CD14-positive monocyte (primary cell): ENCODE results near the gene HCN3. TPM values are rescaled to one million over a fixed set of nuclear protein-coding genes. Genes with fewer than 3 reads are reported as not detected.

Experiments used
- DNase-seq, 3 donors: peaks; one replicate each; pipeline ENCODE4 v3.0.0-alpha.2; 2011 to 2022
- H2AFZ ChIP-seq: 2 replicates; pipeline ENCODE4 v1.6.0; 2012; ENCODE audit warnings: mild to moderate bottlenecking, low read depth, low read length, inconsistent platforms; ENCODE audit not compliant: insufficient read depth, poor library complexity, severe bottlenecking
- H3K27ac ChIP-seq, 2 donors: 1 replicate in 1 of 2; 2 replicates in 1 of 2; pipeline ENCODE4 v1.5.1; 2012 to 2013; ENCODE audit warnings: low read length in 2 of 2, control low read depth in 1 of 2, inconsistent platforms in 1 of 2, low read depth in 1 of 2, mild to moderate bottlenecking in 1 of 2
- H3K27me3 ChIP-seq, 2 donors: one replicate each; pipeline versions ENCODE4 v1.6.0 to v1.6.1; 2011 to 2013; ENCODE audit warnings: low read length in 2 of 2; ENCODE audit not compliant: control insufficient read depth in 2 of 2, insufficient read depth in 2 of 2
- H3K36me3 ChIP-seq, 2 donors: replicated peaks in 1 of 2; 1 replicate in 1 of 2; 2 replicates in 1 of 2; pipeline versions ENCODE4 v1.5.1 to v1.6.1; 2012 to 2013; ENCODE audit warnings: low read length in 2 of 2, control low read depth in 1 of 2, inconsistent platforms in 1 of 2, mild to moderate bottlenecking in 1 of 2; ENCODE audit not compliant: insufficient read depth in 2 of 2, control insufficient read depth in 1 of 2
- H3K4me1 ChIP-seq, 2 donors: 1 replicate in 1 of 2; 2 replicates in 1 of 2; pipeline versions ENCODE4 v1.5.1 to v1.6.1; 2012 to 2013; ENCODE audit warnings: low read length in 2 of 2, control low read depth in 1 of 2, inconsistent platforms in 1 of 2, mild to moderate bottlenecking in 1 of 2, moderate library complexity in 1 of 2; ENCODE audit not compliant: insufficient read depth in 2 of 2, control insufficient read depth in 1 of 2
- H3K4me2 ChIP-seq: replicated peaks from 2 replicates; pipeline ENCODE3; 2012; ENCODE audit warnings: low read length, moderate library complexity, mild to moderate bottlenecking; ENCODE audit not compliant: poor library complexity, severe bottlenecking; ENCODE audit errors: extremely low read depth
- H3K4me3 ChIP-seq, 3 experiments: fragments of 200-600 bp in 1 of 3; sonication (generic) in 1 of 3; replicated peaks in 1 of 3; 1 replicate in 2 of 3; 2 replicates in 1 of 3; pipeline ENCODE4 v1.5.1; 2011 to 2013; ENCODE audit warnings: low read length in 3 of 3, mild to moderate bottlenecking in 3 of 3, control low read depth in 2 of 3, low read depth in 2 of 3, inconsistent platforms in 1 of 3, moderate library complexity in 1 of 3
- H3K79me2 ChIP-seq: 2 replicates; pipeline ENCODE4 v1.6.0; 2012; ENCODE audit warnings: mild to moderate bottlenecking, control low read depth, inconsistent platforms, low read length, moderate library complexity; ENCODE audit not compliant: insufficient read depth
- H3K9ac ChIP-seq: 2 replicates; pipeline ENCODE4 v1.6.0; 2017; ENCODE audit warnings: low read length, mild to moderate bottlenecking; ENCODE audit not compliant: insufficient read depth, poor library complexity, severe bottlenecking
- H3K9me3 ChIP-seq, 2 donors: replicated peaks in 1 of 2; 1 replicate in 1 of 2; 2 replicates in 1 of 2; pipeline versions ENCODE4 v1.5.1 to v1.6.1; 2012 to 2013; ENCODE audit warnings: low read length in 2 of 2, control low read depth in 1 of 2; ENCODE audit not compliant: control insufficient read depth in 1 of 2, insufficient read depth in 1 of 2
- H4K20me1 ChIP-seq: 2 replicates; pipeline ENCODE4 v1.6.0; 2012; ENCODE audit warnings: mild to moderate bottlenecking, low read length, control low read depth, moderate library complexity; ENCODE audit not compliant: insufficient read depth
- H3K27ac Mint-ChIP-seq, 7 donors: one replicate each; pipeline ENCODE4 v1.8.0; 2020; ENCODE audit warnings: mild to moderate bottlenecking in 7 of 7, mixed read lengths in 7 of 7, moderate library complexity in 6 of 7, inconsistent platforms in 2 of 7
- H3K27me3 Mint-ChIP-seq, 3 donors: one replicate each; pipeline ENCODE4 v1.8.0; 2021 to 2022; ENCODE audit warnings: low read depth in 3 of 3, mild to moderate bottlenecking in 3 of 3, mixed read lengths in 3 of 3, moderate library complexity in 3 of 3, inconsistent platforms in 1 of 3
- H3K36me3 Mint-ChIP-seq, 2 donors: one replicate each; pipeline ENCODE4 v1.8.0; 2020; ENCODE audit warnings: mixed read lengths in 2 of 2, inconsistent platforms in 1 of 2, mild to moderate bottlenecking in 1 of 2
- H3K4me1 Mint-ChIP-seq: one replicate; pipeline ENCODE4 v1.8.0; 2020; ENCODE audit warnings: mild to moderate bottlenecking, mixed read lengths
- H3K4me3 Mint-ChIP-seq, 2 donors: one replicate each; pipeline ENCODE4 v1.8.0; 2020; ENCODE audit warnings: mild to moderate bottlenecking in 2 of 2, mixed read lengths in 2 of 2, moderate library complexity in 1 of 2
- H3K9me3 Mint-ChIP-seq, 7 donors: one replicate each; pipeline ENCODE4 v1.8.0; 2020 to 2022; ENCODE audit warnings: mixed read lengths in 7 of 7, mild to moderate bottlenecking in 6 of 7, moderate library complexity in 6 of 7, inconsistent platforms in 2 of 7
- WGBS: methylation state at CpG from one replicate; pipeline ENCODE4 v1.1.5; 2013; ENCODE audit warnings: missing lambda C conversion rate; ENCODE audit not compliant: insufficient coverage; 5-methylcytosine and 5-hydroxymethylcytosine counted together
- intact Hi-C, 2 donors: fragments of 100-400 bp; cut with micrococcal nuclease; formaldehyde crosslinking; loops; one replicate each; pipeline versions ENCODE4 v1.15.0 to v1.15.1; 2023
- polyA plus RNA-seq, 3 donors: library from polyadenylated mRNA; depleted of rRNA in 1 of 3; unstranded in 2 of 3; stranded (reverse) in 1 of 3; fragments of 300-500 nt in 2 of 3; fragments of >200 nt in 1 of 3; fragmentation: Illumina TruSeq in 2 of 3; gene quantifications; 1 replicate in 2 of 3; 2 replicates in 1 of 3; pipeline ENCODE4 v1.2.3, GENCODE V29; 2012 to 2021
- TF ChIP-seq, protein P1 (sequence below): fragments of 200-600 bp; IDR thresholded peaks from one replicate; pipeline ENCODE4 v1.8.0; 2022; ENCODE audit warnings: antibody characterized with exemption, mild to moderate bottlenecking

Gene HCN3
- polyA plus RNA-seq, 3 donors = 0.15 to 2.3 TPM; not detected in 1

GRCh38 chr1:155295183-155295941 lies 18.1 kb downstream of the HCN3 start:
- no peaks in the 10 kb centered on the region for H3K36me3 ChIP-seq
- peaks cover 6 to 9% of the 10 kb centered on the region in 2 donors for H3K4me1 ChIP-seq
- 20% methylated on average over 45 of the region's 47 CpGs for WGBS
- peaks cover 17 to 44% of the 10 kb centered on the region in 2 donors for H3K27me3 ChIP-seq
- intact Hi-C loops = no loop called here
- TF ChIP-seq, protein P1, sequence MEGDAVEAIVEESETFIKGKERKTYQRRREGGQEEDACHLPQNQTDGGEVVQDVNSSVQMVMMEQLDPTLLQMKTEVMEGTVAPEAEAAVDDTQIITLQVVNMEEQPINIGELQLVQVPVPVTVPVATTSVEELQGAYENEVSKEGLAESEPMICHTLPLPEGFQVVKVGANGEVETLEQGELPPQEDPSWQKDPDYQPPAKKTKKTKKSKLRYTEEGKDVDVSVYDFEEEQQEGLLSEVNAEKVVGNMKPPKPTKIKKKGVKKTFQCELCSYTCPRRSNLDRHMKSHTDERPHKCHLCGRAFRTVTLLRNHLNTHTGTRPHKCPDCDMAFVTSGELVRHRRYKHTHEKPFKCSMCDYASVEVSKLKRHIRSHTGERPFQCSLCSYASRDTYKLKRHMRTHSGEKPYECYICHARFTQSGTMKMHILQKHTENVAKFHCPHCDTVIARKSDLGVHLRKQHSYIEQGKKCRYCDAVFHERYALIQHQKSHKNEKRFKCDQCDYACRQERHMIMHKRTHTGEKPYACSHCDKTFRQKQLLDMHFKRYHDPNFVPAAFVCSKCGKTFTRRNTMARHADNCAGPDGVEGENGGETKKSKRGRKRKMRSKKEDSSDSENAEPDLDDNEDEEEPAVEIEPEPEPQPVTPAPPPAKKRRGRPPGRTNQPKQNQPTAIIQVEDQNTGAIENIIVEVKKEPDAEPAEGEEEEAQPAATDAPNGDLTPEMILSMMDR = no peak
- H3K4me3 Mint-ChIP-seq = peak overlapping the region in 1 of 2 donors; percentile 73
- H3K27ac ChIP-seq = no peak overlapping the region
- no peaks in the 10 kb centered on the region for H3K79me2 ChIP-seq
- no peaks in the 10 kb centered on the region for H4K20me1 ChIP-seq
- H3K27ac Mint-ChIP-seq = no peak overlapping the region
- peak overlapping the region; percentile 35 for H2AFZ ChIP-seq
- DNase-seq = no peak
- H3K27me3 Mint-ChIP-seq = peaks cover 43 to 68% (median 56%) of the 10 kb centered on the region in 3 donors
- H3K36me3 Mint-ChIP-seq = peaks cover 0 to 5% of the 10 kb centered on the region in 2 donors
- no peak overlapping the region for H3K4me2 ChIP-seq
- no peak overlapping the region for H3K9ac ChIP-seq
- no peaks in the 10 kb centered on the region for H3K9me3 ChIP-seq
- H3K4me1 Mint-ChIP-seq = peaks cover 10% of the 10 kb centered on the region
- H3K9me3 Mint-ChIP-seq = peaks cover 0 to 5% (median 3%) of the 10 kb centered on the region in 7 donors
- no peak overlapping the region for H3K4me3 ChIP-seq

DNA sequence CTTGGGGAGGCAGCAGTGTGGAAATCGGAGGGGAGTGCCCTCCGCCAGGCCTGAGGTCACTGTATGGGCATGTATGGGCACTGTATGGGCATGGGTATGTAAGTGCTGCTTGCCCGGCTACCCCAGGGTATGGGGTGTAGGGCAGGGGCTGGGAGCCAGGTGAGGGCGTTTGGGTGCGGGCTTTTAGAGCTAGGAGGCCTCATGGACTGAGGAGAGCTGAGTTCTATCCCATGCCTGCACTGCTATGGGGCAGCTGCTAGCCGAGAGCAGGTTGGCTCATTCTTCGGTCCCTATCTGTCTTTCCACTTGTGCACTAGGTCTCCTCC lies 18.6 kb downstream of the HCN3 start:
- intact Hi-C loops = no loop called here
- no peak overlapping the region for H3K9ac ChIP-seq
- H3K79me2 ChIP-seq = no peaks in the 10 kb centered on the region
- peaks cover 0 to 5% (median 3%) of the 10 kb centered on the region in 7 donors for H3K9me3 Mint-ChIP-seq
- H3K27me3 ChIP-seq = peaks cover 17 to 44% of the 10 kb centered on the region in 2 donors
- peaks cover 10% of the 10 kb centered on the region for H3K4me1 Mint-ChIP-seq
- no peak overlapping the region for H3K4me2 ChIP-seq
- peaks cover 43 to 68% (median 56%) of the 10 kb centered on the region in 3 donors for H3K27me3 Mint-ChIP-seq
- peak overlapping the region in 1 of 2 donors; percentile 54 for H3K4me3 Mint-ChIP-seq
- DNase-seq = no peak
- H3K36me3 Mint-ChIP-seq = peaks cover 0 to 5% of the 10 kb centered on the region in 2 donors
- H3K27ac Mint-ChIP-seq = no peak overlapping the region
- no peaks in the 10 kb centered on the region for H4K20me1 ChIP-seq
- TF ChIP-seq, protein P1 = no peak
- no peaks in the 10 kb centered on the region for H3K36me3 ChIP-seq
- no peaks in the 10 kb centered on the region for H3K9me3 ChIP-seq
- H3K27ac ChIP-seq = no peak overlapping the region
- 100% methylated on average over 5 of the region's 7 CpGs for WGBS
- H2AFZ ChIP-seq = no peak overlapping the region
- H3K4me3 ChIP-seq = no peak overlapping the region
- peaks cover 6 to 9% of the 10 kb centered on the region in 2 donors for H3K4me1 ChIP-seq
